NCI-H69 (cell line): ENCODE data around the gene TBXA2R.
"Not testable (repeated sequence)": the region's sequence is repeated elsewhere in the genome, so short reads cannot be mapped to it uniquely, and the experiment has no call there.

ENCODE experiments used
- DNase-seq: peaks from one replicate; lab custom pipeline; 2025; lab: John Stamatoyannopoulos, UW

The TBXA2R gene

DNA sequence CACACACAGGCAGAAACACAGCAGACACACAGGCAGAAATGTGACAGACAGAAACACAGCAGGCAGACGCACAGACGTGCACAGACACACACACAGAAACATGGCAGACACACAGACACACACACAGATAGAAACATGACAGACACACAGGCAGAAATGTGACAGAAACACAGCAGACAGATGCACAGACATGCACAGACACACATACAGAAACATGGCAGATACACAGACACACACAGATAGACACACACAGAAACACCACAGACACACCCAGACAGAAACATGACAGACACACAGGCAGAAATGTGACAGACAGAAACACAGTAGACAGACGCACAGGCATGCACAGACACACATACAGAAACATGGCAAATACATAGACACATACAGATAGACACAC is 1.3 kb downstream of the TBXA2R start:
- DNase-seq: no peak

DNA sequence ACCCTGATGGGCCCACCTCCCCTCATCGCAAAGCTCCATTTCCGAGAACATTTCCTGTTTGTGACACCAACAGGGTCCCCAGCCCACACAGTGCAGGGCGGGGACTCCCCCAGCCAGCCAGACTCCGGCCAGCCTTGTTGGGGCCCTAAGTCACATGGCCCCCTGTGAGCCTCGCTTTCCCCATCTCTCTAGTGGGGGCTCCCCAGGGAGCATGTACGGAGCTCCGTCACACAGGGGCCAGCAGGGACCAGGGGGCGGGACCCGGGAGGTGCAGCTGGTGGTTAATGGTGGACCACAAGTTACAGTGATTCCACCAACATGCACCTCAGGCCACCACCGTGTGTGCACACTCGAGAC is 1.7 kb downstream of the TBXA2R start:
- DNase-seq: no peak

DNA sequence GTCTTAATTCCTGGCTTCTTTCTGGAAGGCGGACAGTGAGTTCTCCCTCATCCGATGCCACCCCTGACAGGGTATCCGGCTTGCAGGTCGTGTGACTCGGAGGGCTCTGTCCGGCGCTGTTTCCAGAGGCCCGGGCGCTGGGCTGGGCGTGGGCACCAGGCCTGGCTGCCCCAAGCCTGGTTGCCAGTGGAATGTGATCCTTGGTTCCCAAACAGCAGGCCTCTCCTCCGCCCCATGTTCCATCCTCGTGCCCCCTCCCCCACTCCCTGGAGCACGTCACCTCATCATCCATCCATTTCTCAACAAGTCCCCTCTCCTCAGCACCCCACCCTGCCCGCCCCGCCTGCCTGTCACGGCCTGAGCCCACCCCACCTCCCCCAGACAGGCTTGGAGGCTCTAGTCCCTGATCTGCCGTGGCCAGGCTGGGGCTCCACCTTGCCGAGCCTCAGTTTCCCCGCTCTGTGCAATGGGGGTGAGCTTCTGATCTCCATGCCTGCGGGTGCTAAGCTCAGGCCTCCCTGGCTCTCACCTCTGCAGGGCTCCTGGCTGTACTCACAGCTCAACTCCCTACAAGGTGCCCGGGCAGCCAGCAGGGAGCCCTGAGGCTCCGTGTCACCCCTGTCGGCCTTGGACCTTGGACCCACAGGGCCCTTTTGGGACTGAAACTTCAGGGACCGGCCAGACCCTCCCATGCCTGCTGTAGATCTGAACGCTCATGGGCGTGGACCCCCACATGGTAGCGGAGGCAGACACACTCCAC is 2.3 kb downstream of the TBXA2R start:
- no peak for DNase-seq

DNA sequence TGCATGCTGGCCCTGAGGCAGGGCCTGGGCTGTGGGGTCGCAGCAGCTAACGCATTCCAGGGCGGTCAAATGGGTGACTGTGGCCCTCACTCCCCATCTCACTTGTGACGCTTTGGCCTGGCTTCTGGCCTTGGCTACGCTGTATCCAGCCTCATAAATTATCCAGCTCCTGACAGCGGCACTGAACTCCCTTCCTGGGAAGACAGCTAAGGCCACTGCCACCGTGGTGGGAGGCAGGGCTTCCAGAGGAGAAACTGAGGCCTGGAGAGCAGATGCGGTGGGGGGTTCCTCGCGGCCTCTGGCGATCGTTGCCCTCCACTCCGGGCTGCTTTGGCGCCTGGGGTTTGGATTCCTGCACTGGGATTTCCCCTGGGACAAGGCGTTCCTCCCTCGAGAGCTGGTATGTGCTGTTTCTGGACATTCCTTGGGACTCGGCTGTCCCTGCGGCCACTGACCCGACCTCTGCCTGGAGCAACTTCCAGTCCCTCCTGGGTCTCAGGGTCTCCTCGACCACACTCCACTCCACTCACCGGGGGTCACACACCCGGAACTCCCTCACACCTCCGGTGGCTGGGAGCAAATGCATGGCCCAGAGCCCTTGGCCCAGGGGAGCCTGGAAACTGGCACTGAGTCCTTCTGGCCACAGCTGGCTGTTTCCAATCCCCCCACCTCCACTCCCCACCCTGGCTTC is 3.4 kb downstream of the TBXA2R start:
- peak; percentile 26 for DNase-seq

DNA sequence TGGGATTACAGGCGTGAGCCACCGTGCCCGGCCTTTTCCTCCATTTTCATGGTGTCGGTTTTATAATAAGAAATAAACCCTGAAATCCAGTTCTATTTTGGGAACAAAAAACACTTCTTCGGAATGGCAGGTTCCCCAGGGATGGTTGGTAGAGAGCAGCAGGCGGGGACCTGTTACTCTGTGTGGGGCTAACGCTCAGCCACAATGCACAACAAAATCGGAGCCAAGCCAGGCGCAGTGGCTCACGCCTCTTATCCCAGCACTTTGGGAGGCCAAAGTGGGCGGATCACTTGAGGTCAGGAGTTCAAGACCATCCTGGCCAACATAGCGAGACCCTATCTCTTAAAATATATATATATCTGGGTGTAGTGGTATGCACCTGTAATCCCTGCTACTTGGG is 5.7 kb downstream of the TBXA2R start:
- DNase-seq: no peak

DNA sequence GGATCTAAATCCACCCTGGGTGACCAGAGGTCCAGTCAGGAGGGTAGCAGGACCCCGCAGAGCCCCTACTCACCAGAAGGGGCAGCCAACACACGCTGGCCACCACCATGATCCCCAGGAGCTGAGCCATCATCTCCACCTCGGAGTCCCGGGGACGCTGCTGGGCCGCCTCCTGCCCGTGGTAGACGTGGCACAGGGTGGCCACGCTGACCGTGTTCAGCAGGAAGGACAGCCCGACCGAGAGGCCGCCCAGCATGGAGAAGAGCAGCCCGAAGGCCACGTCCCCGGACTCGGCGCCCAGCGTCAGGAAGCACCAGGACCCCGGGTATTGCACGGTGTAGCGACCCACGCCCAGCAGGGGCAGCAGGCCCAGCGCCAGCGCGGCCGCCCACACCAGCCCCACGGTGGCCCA is 6.9 kb downstream of the TBXA2R start:
- DNase-seq: no peak

DNA sequence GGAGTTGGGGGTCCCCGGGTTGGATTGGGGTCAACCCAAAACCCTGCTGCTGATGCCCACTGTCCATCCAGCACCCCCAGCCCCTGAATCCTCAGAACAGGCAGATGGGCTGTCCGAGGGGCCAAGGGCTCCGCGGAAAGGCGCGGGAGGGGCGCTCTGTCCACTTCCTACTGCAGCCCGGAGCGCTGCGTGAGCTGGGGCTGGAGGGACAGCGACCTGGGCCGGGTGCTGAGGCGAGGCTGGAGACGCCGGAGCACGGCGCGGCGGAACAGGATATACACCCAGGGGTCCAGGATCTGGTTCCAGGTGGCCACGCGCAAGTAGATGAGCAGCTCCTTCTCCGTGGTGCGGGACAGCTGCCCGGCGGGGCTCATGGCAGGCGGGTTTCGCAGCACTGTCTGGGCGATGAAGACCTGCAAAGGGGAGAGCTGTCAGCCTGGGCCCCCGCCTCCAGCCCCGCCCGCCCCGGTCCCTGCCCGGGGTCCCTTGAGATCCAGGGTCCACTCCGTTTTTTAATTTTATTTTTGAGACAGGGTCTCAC is 11.1 kb downstream of the TBXA2R start:
- DNase-seq: peak; percentile 38

DNA sequence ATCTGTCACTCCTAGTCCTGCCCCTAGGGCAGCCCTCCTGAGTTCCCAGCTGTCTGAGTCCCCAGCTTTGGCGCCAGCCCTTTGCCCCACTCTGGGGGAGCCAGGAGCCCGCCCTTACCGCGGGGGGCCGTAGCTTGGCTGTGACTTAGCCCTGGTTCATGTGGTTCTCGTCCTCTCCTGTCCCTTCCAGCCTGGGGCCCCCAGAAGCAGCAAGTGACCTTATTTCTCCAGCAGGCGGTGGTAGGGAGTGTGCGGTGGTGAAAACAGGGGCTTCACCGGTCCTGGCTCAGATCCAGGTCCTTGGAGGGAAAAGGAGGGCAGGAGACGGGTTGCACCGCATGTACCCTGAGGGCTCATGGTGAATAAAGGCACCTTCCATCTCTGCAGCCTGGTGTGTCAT is 13.5 kb downstream of the TBXA2R start:
- peak; percentile 23 for DNase-seq

DNA sequence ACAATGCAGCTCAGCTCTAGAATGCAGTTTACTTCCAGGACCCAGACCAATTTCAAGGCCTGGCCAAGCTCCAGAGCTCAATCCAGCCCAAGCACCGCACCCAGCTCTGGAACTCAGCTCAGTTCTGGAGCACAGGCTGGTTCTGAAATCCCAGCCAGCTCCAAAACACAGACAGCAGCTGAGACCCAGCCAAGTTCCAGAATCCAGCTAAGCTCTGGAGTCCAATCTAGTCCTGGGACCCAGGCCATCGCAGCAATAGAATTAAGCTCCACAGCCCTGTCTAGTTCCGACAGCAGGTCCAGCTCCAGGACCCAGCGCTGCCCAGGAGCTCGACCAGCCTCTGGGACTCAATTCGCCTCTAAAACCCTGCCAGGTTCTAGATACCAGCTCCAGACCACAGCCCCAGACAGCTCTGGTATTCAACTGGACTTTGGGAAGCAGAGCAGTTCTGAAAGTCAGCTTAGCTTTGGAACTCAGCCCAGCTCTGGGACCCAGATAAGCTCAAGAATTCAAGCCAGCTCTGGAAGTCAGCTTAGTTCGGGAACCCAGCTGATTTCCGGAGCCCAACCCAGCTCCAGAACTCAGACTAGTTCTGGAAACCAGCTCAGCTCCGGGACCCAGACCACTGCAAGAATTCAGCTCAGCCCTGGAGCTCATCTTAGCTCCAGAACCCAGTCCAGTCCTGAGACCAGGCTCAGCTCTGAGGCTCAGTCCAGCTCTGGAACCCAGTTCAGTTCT is 14.6 kb downstream of the TBXA2R start:
- DNase-seq: no peak

DNA sequence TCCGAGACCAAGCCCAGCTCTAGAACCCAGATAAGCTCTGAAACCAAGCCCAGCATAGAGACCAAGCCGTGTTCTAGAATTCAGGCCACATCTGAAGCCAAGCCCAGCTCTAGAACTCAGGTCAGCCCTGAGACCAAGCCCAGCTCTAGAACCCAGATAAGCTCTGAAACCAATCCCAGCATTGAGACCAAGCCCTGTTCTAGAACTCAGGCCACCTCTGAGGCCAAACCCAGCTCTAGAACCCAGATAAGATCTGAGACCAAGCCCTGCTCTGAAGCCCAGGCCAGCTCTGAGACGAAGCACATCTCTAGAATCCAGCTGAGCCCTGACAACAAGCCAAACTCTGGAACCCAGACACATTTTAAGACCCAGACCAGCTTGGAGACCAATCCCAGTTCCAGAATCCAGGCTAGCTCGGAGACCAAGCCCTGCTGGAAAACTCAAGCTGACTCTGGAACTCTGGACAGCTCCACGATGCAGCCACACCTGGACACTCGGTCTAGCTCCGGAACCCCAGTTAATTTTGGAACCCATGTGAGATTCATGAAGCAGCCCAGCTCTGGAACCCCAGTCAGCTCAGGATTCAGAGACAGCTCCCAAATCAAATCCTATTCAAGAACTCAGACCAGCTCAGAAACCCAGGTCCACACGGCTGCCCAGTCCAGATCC is 15.6 kb downstream of the TBXA2R start:
- DNase-seq: no peak

DNA sequence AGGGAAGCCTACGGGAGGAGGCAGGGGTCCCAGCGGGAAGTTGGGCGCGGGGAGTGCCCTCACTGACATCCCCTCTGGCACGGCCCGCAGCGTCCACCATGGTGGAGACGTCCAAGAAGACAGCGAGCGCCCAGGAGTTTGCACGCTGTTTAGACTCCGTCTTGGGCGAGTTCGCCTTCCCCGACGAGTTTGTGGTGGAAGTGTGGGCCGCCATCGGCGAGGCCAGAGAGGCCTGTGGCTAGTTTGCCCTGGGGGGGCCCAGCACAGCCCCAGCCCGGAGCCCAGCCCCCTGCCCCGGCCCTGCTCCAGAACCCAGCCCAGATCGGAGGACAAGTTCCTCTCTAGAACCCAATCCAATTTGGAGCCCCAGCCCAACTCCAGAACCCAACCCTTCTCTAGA is 16.7 kb downstream of the TBXA2R start:
- no peak for DNase-seq

DNA sequence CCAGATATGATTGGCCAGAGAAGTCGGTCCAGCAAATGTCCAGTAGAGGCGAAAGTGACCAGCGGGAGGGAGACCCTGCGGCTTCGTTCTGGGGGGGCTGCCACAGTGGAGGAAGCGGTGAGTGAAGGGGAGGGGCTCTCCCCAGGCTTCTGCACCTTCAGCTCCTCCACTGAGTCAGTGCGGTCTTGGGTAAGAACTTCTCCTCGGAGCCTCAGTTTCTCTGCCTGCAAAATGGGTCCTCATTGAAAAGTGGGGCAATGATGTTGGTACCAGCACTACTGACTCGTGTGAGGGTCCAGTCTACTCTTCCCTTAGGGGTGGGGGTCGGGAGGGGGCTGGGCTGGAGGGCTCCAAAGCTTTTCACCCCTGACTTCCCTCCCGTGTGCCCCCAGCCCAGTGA is 17.2 kb downstream of the TBXA2R start:
- no peak for DNase-seq

DNA sequence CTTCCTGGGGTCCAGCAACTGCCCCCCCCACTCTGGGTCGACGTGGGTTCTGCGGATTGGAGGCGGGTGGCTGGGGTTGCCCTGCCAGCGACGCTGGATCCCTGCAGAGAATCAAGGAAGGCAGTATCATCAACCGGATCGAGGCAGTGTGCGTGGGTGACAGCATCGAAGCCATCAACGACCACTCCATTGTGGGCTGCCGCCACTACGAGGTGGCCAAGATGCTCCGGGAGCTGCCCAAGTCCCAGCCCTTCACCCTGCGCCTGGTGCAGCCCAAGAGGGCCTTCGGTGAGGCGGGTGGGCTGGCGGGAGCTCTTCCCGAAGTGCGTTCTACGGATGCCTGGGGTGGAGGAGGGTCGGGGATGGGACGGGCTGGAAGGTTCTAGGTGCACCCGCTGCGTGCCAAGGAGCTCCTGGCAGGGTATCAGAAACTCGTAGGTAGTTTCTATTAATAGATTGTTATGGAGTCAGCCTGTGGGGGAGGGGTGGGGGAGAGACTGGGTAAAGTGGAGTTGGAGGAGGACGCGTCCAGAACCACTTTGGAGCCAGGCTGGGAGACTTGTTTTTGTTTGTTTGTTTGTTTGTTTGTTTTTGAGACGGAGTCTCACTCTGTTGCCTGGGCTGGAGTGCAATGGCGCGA is 19.8 kb downstream of the TBXA2R start:
- peak; percentile 49 for DNase-seq

DNA sequence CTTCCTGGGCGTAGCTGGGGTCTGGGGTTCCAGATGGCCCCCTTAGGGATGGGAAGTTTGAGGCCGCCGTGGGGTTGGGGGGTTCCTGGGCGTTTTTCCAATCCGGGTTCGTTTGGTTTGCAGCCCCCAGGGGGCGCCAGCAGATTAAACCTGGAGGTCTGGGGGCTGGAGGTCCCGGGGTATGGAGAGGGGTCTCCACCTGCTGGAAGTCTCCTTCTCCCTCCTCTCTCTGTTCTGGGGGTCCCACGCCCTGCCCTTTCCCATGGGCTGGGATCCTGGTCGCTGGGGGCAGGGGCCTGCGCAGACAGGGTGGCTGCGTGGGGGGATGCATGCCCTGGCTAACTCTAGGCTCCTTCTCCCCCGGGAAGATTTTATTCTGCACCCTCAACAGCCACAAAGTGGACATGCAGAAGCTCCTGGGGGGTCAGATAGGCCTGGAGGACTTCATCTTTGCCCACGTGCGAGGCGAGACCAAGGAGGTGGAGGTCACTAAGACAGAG is 20.5 kb downstream of the TBXA2R start:
- DNase-seq: peak; percentile 61

DNA sequence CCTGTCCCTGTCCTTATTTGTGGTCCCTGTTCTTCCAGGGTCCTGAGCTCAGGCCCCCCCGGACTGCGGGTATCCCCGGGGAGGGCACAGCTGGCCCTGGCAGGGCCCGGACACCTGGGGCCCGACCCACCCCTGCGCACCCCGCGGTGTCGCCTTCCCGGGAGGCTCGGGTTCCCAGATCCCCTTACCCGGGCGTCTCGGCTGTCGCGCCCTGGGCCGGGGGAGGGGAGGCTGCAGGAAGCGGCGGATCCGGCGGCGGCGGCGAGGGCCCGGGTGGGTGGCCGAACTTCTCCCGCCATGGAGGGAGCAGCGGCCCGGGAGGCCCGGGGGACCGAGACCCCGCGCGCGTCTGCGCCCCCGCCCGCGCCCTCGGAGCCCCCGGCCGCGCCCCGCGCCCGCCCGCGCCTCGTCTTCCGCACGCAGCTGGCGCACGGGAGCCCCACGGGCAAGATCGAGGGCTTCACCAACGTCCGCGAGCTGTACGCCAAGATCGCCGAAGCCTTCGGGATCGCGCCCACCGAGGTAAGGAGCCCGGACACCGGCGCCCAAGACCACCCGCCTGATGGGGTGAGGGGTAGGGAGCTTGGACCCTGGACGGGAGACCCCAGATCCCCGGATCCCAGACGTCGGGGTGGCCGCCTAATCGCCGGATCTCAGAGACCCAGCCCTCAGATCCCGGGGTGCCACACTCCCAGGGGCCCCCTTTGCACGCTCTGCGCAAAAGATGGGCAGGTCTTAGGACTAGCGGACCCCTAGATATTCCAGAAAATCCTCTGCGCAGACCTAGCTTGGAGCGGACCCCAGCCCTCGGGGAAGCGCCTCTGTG is 21.2 kb downstream of the TBXA2R start, which contains the start of gene GIPC3:
Gene GIPC3 (plus strand): TSS at position 178 of the 826 bp plus-strand sequence. CDS start 120 bp downstream, at position 298.
- peak; percentile 41 for DNase-seq

DNA sequence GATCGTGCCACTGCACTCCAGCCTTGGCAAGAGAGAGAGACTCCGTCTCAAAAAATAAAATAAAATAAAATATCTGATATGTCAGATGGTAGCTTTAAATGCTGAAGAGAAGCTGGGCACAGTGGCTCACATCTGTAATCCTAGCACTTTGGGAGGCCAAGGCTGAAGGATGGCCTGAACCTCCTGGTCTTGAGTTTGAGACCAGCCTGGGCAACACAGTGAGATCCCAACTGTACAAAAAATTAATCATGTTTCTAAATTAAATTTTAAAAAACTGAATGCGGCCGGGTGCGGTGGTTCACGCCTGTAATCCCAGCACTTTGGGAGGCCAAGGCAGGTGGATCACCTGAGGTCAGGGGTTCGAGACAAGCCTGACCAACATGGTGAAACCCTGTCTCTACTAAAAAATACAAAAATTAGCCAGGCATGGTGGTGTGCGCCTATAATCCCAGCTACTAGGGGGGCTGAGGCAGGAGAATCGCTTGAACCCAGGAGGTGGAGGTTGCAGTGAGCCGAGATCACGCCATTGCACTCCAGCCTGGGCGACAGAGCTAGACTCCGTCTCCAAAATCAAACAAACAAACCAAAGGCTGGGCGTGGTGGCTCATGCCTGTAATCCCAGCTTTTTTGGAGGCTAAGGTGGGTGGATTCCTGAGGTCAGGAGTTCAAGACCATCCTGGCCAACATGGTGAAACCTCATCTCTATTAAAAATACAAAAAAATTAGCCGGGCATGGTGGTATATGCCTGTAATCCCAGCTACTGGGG is 22.5 kb downstream of the TBXA2R start:
- not testable (repeated sequence) for DNase-seq

DNA sequence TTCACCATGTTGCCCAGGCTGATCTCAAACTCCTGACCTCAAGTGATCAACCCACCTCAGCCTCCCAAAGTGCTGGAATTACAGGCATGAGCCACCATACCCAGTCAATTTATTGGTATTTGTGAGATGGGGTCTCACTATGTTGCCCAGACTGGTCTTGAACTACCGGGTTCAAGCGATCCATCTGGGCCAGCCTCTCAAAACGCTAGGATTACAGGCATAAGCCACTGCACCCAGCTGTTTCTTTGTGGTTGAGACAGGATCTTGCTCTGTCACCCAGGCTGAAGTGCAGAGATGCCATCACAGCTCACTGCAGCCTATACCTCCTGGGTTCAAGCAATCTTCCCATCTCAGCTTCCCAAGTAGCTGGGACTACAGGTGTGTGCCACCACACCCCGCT is 24.9 kb downstream of the TBXA2R start:
- not testable (repeated sequence) for DNase-seq

DNA sequence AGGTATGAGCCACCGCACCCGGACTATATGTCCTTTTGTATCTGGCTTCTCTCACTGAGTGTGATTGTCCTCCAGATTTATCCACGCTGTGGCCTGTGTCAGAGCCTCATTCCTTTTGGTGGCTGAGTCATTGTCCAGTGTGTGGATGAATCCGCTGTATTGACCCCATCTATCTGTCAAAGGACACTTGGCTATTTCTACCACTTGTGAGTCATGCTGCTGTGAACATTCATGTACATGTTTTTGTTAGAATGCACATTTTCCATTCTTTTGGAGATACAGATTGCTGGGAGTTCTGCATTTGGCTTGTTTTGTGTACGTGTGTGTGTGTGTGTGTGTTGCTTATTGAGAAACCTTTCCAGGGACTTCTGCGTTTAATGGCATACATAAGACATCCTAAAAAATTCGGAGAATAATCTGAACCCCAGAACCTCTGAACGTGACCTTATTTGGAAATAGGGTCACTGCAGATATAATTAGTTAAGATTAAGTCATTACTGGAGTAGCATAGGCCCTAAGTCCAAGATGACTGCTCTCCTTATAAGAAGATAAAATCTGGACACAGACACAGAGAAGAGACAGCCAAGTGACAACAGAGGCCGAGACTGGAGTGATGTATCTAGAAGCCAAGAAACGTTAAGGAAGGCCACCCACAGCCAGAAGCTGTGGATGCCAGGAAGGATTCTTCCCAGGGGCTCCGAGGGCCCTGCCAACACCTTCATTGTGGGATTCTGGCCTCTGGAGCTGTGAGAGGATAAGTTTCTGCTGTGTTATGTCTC is 26.3 kb downstream of the TBXA2R start:
- no peak for DNase-seq

DNA sequence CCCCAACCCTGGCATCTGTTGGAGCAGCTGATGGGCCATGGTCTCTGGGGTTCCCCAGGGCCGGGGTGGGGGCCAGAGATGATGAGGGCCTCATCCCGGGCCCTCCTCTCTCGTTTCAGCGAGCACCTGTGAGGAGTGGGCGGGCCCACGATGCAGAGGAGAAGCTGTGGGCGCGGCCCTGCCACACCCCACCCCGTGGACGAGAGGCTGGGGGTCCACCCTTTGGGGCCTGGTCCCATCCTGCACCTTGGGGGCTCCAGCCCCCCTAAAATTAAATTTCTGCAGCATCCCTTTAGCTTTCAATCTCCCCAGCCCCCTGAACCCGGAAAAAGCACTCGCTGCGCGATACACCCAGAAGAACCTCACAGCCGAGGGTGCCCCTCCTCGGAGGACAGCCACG is 28.3 kb downstream of the TBXA2R start:
- no peak for DNase-seq
